HG03558 (cell line): ENCODE results near the gene C10orf90.

Source experiments
- ATAC-seq: cut with Tn5 transposase; IDR thresholded peaks from one replicate; pipeline ENCODE4 v1.9.1; 2021; ENCODE audit warnings: moderate number of reproducible peaks; ENCODE audit not compliant: unreplicated experiment; ENCODE audit errors: extremely low read depth

Gene C10orf90

DNA sequence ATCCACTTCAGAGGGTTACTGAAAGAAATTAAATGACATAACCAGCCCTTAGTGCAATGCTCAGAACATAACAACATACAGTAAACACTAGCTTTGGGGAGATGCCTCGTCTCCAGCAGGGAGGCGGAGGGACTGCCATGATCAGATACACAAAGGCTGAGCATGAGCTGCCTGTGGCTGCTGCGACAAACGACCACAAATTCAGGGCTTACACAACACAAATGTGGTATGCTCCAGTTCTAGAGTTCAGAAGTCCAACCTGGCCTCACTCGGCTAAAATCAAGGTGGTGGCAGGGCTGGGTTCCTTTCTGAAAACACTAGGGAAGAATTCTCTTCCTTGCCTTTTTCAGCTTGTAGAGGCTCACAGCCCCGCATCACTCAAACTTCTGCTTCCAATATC, 154.0 kb downstream of the C10orf90 start:
- no peak for ATAC-seq

DNA sequence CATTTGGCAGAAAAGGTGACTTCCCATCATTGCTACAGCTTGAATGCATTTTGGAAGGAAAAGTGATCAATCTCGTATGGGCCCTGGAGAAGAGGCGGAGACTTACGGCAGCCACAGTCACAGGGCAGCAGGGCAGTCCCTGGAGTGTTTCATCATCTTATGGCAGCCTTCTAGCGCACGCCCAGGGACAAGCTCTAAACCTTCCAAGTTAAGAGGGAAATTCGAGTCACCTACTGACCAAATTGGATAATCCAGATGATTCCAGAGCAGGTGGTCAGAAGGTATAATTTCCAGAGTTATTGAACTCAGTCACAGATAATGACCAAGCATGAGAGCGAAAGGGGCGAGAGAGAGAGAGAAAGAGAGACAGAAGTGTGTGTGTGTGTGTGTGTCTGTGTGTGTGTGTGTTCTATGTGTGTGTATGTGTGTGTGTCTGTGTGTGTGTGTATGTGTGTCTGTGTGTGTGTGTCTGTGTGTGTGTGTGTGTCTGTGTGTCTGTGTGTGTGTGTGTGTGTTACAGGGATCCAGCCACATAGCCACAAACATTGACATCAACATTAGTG, 158.5 kb downstream of the C10orf90 start:
- ATAC-seq, result no peak

DNA sequence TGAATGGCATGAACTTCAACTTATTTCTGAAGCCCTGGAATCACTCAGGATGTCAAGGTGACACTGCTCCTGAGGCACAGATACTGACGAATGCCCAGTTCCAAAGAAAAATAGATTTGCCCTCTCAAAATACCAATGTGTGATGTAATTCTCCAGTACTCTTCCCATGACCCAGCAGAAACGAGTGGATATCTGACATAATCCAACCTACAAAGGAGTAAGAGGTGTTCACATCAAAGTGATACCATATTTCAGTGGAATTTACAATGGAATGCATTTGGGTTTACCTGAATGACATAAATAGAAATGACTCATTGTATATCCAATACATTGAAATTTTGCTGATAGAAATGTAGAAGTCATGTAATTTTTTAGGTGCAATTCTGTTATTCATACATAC, 161.3 kb downstream of the C10orf90 start:
- ATAC-seq, result no peak

DNA sequence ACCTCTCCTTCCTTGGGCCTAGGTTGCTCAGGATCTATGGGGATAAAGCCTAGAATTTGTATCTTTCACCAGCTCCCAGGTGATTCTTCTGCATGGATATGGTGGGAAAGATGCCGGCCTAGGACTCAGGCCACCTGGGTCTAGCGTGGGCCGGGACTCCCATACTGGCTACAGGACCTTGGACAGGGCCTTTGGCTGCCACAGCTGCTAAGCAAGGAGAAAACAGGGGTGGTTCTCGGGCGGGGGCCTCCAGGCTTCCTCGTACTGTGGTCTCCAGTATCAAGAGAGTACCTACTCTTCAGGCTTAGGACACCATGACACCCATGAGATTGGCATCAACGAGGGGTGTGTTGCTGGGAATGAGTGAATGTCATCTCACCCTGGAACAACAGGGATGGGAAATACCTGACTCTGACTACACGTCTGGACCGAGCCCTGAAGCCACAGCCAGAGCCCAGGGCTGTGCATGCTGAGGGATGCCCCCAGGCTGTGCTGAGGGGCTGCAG, 161.9 kb downstream of the C10orf90 start:
- no peak for ATAC-seq

DNA sequence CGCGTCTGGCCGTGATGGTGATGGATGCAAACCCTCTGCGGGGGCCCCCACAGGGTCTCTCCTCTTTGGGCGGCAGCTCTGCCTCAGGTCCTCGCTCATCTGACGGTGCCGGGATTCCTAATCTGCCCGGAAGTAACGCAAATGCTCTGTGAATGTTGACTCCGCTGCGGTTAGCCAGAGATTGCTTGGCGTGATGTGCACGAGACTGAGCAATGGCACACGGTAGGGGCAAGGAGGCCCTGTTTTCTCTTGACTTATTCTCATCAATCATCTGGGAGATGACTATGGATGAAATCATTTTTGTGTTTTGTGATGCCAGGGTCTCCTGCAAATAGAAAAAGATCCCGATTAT, 165.8 kb downstream of the C10orf90 start:
- ATAC-seq, result no peak

DNA sequence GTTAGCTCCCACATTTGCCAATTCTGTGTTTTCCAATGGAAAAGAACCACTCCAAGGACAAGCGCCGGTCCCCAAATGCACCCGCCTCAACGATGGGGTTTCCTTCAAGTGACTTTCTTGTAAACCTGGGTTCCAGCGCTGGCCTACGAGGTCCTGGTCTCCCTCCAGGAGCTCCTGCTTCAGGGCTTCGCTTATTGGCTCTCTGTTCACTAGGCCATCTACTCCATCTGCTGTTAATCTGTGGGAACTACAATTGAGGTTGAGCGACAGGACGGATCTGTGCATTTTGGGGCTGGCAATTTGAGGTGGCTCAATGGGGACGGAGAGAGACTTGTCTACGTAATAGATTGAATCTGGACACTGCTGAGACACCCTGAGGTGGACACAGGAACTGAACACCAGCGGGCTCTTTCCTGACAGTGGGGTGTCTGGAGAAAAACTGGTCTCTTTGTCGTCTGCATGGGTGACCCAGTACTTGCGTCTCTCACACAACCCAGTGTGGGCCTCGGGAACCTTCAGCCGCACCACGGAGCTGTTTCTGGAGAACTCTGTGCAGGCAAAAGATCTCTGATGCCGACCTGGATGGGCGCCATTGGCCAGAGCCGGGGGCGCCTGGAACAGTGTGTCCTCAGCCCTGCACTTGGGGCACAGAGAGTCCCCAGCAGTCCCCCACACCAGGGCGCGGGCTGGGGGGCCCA, 166.3 kb downstream of the C10orf90 start:
- ATAC-seq, result no peak

DNA sequence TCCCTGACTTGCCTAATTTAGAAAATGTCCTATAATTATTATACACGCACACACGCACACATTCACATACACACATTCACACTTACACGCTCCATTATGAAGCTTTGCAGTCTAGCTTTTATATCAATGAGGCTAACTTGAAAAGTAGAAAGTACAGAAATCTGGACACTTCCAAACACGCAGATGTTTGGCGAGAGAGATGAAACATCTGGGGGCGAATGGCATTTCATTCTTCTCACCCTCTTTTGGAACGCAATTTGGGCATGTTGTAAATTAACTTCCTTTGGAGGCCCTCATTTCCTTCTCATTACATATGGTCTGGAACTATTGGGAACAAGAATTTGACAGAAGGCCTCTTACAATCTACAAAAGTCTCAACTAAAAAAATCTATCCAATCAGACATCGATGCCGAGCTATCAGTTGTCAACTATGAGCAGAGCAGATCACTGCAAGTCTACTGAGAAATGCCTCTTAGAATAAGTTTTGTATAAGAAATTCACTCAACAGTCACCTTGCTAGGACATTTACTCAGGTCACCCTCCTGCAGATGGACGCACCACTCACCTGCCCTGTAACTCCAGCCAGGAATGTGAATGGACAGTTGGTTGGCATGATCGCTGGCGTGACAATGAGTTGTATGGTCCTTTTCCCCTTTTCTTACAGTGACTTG, 167.0 kb downstream of the C10orf90 start:
- no peak for ATAC-seq

DNA sequence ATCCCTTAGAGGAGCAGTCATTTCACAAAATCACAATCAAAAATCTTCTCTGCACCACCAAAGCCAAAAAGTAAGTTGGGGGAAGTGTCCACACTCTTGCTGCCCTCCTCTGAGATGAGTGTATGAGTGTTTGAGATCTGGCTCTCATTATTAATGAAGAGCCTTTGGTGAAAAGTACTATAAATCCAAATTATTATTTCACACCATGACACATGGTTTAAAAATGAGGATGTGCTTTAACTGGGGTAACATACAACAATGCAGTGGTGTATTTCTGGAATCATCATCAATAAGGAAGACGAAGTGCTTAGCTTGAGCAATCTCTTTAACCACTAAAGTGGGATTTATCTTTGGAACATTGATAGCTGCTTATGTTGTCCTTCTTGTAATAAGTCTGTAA, 168.1 kb downstream of the C10orf90 start:
- no peak for ATAC-seq

DNA sequence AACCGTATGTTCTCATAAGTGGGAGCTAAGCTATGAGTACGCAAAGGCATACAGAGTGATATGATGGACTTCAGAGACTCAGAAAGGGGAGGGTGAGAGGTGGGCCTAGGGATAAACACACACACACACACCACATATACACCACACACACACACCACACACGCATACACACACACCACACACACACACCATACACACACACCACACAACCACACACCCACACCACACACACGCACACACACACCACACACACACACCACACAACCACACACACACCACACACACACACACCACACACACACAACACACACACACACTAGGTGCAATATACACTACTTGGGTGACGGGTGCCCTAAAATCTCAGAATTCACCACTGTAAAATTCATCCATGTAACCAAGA, 168.7 kb downstream of the C10orf90 start:
- ATAC-seq, result no peak

DNA sequence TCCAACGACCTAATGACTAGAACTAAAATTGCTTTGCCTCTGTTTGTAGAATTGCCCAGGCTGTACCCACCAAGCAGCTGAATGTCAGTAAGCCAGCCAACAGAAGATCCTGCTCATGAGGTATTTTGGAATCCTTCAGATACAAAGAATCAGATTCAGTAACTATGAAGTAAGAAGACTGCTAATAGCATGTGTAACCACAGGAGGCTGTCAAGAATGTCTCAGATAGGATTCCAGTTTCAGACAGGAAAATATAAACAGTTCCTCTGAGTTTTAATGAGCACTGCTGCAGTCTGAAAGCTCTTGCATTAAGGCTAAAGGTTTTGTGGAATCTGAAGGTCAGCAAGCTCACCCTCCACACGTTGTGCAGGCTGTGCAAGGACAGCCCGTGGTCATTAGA, 169.6 kb downstream of the C10orf90 start:
- ATAC-seq, result no peak

DNA sequence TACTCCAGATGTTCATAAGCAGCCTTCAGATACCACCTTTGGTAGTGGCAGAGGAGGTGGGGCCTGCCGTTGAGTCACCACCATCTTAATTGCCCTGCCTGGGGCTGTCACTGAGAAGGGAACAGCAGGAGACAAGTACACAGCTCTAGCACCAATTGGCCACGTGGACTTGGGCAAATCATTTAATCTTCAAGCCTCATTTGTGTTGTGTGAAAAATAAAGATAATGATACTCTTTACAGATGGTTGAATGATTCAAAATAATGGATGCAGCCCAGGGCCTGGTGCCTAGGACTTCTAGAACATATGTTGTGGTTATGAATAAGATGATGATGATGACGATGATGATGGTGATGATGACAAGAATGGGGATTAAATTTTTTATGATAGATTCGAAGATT, 170.3 kb downstream of the C10orf90 start:
- no peak for ATAC-seq

DNA sequence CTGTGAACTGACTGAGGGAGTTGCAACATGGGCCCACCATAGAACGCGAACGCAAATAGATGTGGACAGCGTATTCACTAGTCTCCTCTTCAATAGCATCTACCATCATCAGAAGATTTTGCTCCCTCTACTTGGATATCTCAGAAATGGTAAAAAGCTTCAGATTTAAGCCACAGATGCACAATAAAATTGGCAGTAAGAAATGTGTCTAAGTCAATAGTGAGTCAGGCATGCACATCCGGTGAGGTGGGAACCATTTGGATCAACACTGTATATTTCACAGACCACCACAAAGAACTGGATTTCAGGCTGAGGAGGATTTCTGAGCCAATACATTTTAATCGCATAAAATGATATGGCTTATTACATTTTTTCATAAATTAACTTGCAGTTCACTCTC, 170.7 kb downstream of the C10orf90 start:
- ATAC-seq, result no peak

DNA sequence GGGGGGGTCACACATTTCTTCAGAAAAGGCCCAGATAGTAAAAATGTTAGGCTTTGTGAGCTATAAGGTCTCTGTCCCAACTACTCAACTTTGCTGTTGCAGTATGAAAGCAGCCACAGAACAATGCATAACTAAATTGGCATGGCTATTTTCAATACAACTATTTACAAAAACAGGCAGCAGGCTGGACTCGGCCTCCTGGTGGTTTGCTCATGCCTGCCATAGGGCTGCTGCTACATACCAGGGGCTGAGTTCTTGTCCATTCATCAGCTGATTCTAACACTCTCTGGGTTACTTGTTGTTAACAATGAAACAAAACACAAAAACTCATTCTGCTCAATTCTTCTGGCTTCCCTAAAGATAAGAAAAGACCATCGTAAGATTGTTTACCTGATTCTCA, 172.8 kb downstream of the C10orf90 start:
- no peak for ATAC-seq

DNA sequence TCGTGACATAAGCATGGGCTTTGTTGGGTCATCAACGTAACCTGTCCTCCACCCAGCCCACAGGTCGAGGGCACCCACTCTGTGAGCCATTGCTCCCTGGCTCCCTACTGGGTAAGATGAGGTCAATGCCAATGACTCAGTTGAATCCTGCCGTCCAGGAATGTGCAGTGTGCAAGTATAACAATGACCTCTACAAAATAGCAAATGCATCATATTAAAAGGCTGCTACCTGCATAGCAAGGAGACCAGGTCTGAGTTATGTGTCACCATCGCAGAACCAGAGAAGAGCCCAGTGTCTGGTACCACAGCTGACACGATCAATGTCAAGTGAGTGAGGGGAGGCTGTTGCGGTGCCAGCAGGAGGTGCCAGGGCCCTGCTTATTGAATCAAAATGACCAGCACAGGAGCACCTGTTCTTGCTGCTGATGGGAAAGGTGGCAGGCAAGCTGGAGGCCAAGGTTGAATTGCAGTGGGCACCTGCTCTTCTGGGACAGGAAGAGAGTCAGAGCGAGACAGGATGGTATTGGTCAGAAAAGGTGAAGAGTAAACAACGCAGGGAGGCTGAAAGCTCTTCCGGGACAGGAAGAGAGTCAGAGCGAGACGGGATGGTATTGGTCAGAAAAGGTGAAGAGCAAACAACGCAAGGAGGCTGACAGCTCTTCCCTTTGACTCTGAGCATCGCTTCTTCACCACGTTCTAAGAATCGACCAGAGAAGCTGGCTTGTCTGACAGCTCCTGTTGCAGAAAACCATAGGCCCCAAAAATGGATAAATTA, 173.5 kb downstream of the C10orf90 start:
- no peak for ATAC-seq

DNA sequence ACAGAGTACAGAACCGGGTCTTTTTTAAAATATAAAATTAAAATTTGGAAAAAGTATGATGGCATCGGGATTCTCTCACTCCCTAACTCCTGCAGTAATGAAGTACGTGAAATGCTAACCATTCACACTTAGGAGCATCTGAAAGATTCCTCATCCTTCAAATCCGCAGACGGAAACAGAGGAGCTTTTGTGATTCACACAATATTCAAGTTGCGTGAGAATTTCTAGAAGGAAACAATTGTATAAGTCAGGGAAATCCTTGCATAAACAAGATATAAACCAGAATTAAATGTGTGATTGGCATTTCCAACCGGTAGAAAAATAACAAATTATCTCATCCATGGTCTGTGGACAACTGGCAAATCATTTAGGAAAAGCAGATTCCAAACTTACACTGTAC, 179.0 kb downstream of the C10orf90 start:
- ATAC-seq, result no peak

DNA sequence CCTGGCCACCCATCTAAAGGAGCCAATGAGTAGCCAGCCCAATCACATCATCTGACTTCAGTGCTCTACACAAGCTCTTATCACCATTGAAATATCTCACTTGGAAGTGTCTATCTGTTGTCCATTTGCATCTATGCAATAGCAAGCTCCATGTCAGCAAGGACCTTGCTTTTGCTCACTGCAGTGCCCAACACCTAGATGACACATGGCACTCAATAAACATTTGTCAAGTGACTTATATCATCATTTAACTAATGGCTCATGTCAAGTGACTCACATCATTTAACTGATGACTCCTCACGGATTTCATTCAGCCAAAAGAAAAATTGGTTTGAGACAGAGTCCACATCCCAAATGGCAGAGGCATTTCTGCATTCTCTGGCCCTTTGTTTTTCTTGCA, 189.3 kb downstream of the C10orf90 start:
- no peak for ATAC-seq

DNA sequence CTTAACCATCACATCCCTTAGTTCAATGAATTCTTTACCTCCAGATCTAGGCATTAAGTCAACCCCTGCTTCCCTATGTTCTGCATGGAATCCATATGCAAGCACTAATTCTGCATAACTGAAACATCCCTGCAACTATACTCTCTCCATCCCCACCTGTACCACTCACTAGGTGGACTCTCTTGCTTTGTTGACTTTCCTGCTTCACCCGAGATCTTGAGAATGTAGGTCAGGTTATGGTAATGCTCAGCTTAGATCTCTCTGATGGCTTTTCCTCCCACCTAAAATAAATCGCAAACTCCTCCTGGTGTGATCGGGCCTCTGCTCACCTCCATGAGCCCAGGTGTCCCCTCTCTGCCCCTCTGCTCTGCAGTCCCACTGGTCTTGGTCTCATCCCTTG, 189.8 kb downstream of the C10orf90 start:
- no peak for ATAC-seq

DNA sequence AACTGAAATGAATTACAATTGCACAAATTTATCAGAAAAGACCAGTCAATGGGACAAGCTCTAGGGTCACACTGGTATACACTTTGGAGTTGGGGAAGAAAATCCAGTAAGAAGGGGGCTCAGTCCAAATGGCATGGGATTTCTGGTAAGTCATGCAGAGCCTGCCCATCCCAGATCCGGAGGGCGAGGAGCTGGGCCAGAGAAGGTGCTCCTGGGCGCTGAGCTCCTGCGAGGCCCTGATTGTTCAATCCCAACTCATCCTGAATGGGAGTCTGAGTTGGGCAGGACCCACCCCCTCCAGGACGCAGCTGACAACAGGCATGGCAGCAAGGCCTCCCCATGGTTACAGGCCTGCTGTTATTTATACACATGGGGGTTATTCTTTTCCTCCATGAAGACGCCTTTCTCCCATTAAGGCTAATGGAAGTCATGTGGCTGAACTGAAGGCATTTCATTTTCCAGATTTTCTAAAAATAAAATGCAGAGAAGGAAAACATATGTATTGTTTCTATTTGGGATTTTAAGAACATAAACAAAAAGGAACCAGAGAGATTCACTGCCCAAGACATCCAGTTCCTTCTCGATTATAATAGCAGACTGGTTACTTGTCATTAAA, 191.1 kb downstream of the C10orf90 start:
- ATAC-seq, result no peak

DNA sequence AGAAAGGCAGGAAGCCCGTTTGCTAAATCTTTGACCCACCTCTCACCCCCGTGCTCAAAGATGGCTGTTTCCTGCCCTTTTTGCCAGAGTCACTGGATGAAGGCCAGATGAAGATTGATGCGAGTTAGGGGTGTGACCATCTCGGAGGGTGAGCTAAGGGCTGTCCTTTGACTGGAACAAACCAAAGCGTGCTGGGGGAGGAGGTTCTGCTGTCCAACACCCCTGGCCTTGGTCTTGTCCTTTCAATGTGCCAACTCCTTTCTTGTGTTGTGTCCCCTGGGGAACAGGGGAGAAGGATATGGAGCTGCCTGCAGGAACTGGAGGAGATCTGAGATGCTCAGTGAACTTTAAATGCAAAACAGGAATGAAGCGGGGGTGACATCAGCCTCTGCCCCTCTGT, 191.9 kb downstream of the C10orf90 start:
- ATAC-seq, result no peak

DNA sequence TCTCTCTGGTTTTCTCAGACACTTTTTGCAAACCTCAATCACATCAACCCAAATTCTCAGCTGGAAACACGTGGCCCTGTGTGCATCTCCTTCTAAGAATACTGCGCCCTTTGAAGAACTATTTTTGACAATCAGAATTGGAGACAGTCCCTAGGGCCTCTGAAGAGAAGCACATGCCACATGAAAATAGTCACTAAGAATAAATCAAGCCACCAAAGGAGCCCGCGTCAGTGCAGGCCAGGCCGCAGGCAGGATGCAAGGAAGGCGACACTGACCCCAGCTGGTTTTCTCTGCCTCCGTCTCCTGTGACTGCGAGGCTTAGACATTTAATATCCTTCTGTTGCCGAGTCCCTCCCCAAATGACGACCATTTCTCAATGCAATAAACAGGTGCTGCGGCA, 194.2 kb downstream of the C10orf90 start:
- no peak for ATAC-seq
